Measurements from ENCODE around the gene PAK6. TPM values are rescaled to one million over a fixed set of nuclear protein-coding genes. Genes with fewer than 3 reads are reported as not detected.

Gene PAK6
- total and polyA plus RNA-seq, 2 experiments from 2014 or later = 2.4 to 20.0 TPM

- TF ChIP-seq JUNB (IDR thresholded peaks at IDR 0.05; ENCODE audit: unreplicated experiment) = no peak
- no peak for TF ChIP-seq CREB1 (CRISPR knock-in tag; IDR thresholded peaks at IDR 0.05; ENCODE audit: low read depth)
- TF ChIP-seq, protein P1, sequence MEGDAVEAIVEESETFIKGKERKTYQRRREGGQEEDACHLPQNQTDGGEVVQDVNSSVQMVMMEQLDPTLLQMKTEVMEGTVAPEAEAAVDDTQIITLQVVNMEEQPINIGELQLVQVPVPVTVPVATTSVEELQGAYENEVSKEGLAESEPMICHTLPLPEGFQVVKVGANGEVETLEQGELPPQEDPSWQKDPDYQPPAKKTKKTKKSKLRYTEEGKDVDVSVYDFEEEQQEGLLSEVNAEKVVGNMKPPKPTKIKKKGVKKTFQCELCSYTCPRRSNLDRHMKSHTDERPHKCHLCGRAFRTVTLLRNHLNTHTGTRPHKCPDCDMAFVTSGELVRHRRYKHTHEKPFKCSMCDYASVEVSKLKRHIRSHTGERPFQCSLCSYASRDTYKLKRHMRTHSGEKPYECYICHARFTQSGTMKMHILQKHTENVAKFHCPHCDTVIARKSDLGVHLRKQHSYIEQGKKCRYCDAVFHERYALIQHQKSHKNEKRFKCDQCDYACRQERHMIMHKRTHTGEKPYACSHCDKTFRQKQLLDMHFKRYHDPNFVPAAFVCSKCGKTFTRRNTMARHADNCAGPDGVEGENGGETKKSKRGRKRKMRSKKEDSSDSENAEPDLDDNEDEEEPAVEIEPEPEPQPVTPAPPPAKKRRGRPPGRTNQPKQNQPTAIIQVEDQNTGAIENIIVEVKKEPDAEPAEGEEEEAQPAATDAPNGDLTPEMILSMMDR (conservative IDR thresholded peaks at IDR 0.05; ENCODE audit: low read depth in 2 of 2) = no peak
- H3K27ac ChIP-seq (ENCODE audit: low read depth) = no peak overlapping the region
- no peaks in the 10 kb centered on the region for H3K36me3 ChIP-seq (ENCODE audit: insufficient read depth)
- no peaks in the 10 kb centered on the region for H3K79me2 ChIP-seq (replicated peaks; ENCODE audit: insufficient read depth)
- H3F3A ChIP-seq (replicated peaks; ENCODE audit: low read depth) = peaks cover 10% of the 10 kb centered on the region; the same call in 1 of the 2 replicates
- no peaks in the 10 kb centered on the region for H3K9me2 ChIP-seq (ENCODE audit: insufficient read depth)
- H3K27me3 ChIP-seq (ENCODE audit: insufficient read depth) = peaks cover 15% of the 10 kb centered on the region
- Mint-ChIP-seq H3K27me3 (ENCODE audit: insufficient read depth, low read depth, poor library complexity) (peaks cover 28% of the 10 kb centered on the region), H3K36me3 (ENCODE audit: low read depth) (no peaks in the 10 kb centered on the region), H3K27ac (no peak overlapping the region), H3K4me1 (peaks cover 26% of the 10 kb centered on the region), H3K9me3 (no peaks in the 10 kb centered on the region; the same call in 2 of the 3 replicates), H3K4me3 (no peak overlapping the region; the same call in 2 of the 3 replicates)
- H3K4me2 ChIP-seq = no peak overlapping the region
- H3K4me1 ChIP-seq (ENCODE audit: insufficient read depth) = peaks cover 3% of the 10 kb centered on the region; the same call in 1 of the 2 replicates
- ATAC-seq (no peak), DNase-seq (ENCODE audit: low spot score) (no peak)
- no peak overlapping the region for H3K4me3 ChIP-seq
- no peaks in the 10 kb centered on the region for H4K20me1 ChIP-seq (replicated peaks; ENCODE audit: insufficient read depth)
- H2AFZ ChIP-seq = no peak overlapping the region
Observed at GRCh38 chr15:40246496-40247280, 7.8 kb downstream of the PAK6 start.

DNA sequence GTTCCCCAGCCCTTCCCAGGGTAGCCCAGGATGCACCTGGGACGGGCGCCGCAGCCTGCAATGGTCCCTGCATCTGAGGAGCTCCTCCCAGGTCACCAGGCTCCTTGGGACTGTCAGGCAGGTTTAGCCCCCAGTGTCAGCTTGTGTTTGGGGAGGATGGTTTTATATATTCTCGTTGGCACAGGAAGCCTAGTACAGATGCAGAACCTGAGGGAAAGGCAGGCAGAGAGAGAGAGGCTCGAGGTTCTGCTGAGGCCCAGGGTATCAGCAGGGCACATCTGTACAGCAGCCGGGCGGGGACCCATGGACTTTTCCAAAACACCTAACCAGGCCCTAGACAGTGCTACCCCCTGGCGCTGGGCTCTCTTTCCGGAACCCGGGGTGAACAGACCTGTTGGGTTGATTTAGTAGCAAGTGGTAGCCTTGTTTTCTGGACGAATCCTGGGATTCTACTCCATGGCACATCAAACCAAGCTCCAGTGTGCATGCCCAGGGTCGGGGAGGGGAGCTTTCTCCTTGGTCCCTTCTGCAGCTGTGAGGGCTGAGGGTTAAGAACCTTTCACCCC is 8.6 kb downstream of the PAK6 start:
- no peak overlapping the region for H3K27ac Mint-ChIP-seq
- no peaks in the 10 kb centered on the region for H3K79me2 ChIP-seq (replicated peaks; ENCODE audit: insufficient read depth)
- no peak for ATAC-seq
- no peak for TF ChIP-seq JUNB (IDR thresholded peaks at IDR 0.05; ENCODE audit: unreplicated experiment)
- TF ChIP-seq EZH2 (IDR thresholded peaks at IDR 0.05; ENCODE audit: low read depth, unreplicated experiment) = no peak
- TF ChIP-seq ZNF331 (CRISPR knock-in tag; IDR thresholded peaks at IDR 0.05; ENCODE audit: low read depth) = no peak
- TF ChIP-seq ETS1 (IDR thresholded peaks at IDR 0.05) = no peak
- no peak for TF ChIP-seq CREB1 (CRISPR knock-in tag; IDR thresholded peaks at IDR 0.05; ENCODE audit: low read depth)
- TF ChIP-seq REST (IDR thresholded peaks at IDR 0.05; ENCODE audit: unreplicated experiment) = no peak
- no peak for TF ChIP-seq EZH2phosphoT487 (IDR thresholded peaks at IDR 0.05; ENCODE audit: unreplicated experiment)
- TF ChIP-seq STAT1 (IDR thresholded peaks at IDR 0.05; ENCODE audit: unreplicated experiment) = no peak
- TF ChIP-seq, protein P1 (conservative IDR thresholded peaks at IDR 0.05; ENCODE audit: low read depth in 2 of 2) = no peak
- TF ChIP-seq ZNF114 (CRISPR knock-in tag; IDR thresholded peaks at IDR 0.05) = no peak

More for the DNA sequence above, 8.6 kb downstream of the PAK6 start:
- H3K27me3 ChIP-seq (ENCODE audit: insufficient read depth) = peaks cover 23% of the 10 kb centered on the region
- H3K9me3 Mint-ChIP-seq = no peaks in the 10 kb centered on the region; the same call in 2 of the 3 replicates
- no peak for DNase-seq (ENCODE audit: low spot score)
- H3F3A ChIP-seq (replicated peaks; ENCODE audit: low read depth) = peaks cover 13% of the 10 kb centered on the region; the same call in 1 of the 2 replicates
- H2AFZ ChIP-seq = no peak overlapping the region
- H3K4me1 ChIP-seq (ENCODE audit: insufficient read depth) = peaks cover 3% of the 10 kb centered on the region; the same call in 1 of the 2 replicates
- no peak overlapping the region for H3K4me3 ChIP-seq
- no peaks in the 10 kb centered on the region for H3K36me3 Mint-ChIP-seq (ENCODE audit: low read depth)
- H3K36me3 ChIP-seq (ENCODE audit: insufficient read depth) = no peaks in the 10 kb centered on the region
- no peak overlapping the region for H3K4me2 ChIP-seq
- no peaks in the 10 kb centered on the region for H3K9me2 ChIP-seq (ENCODE audit: insufficient read depth)
- no peaks in the 10 kb centered on the region for H4K20me1 ChIP-seq (replicated peaks; ENCODE audit: insufficient read depth)
- H3K27ac ChIP-seq (ENCODE audit: low read depth) = no peak overlapping the region
- H3K4me1 Mint-ChIP-seq = peaks cover 26% of the 10 kb centered on the region
- no peak overlapping the region for H3K4me3 Mint-ChIP-seq
- peaks cover 32% of the 10 kb centered on the region for H3K27me3 Mint-ChIP-seq (ENCODE audit: insufficient read depth, low read depth, poor library complexity)

Data from GM23338 (cell line).